Liver (tissue), 9 donors: ENCODE data around the gene ADGRA1. TPM values are rescaled to one million over a fixed set of nuclear protein-coding genes. Genes with fewer than 3 reads are reported as not detected.

Experiments used
- DNase-seq: peaks from one replicate; pipeline ENCODE4 v3.0.0-alpha.2; 2017; ENCODE audit warnings: low spot score
- H3K27ac ChIP-seq, 2 donors: one replicate each; pipeline ENCODE4 v1.7.0; 2013; ENCODE audit warnings: inconsistent platforms in 2 of 2, low read length in 2 of 2, control low read depth in 1 of 2, low read depth in 1 of 2, mild to moderate bottlenecking in 1 of 2
- H3K27me3 ChIP-seq, 4 donors: one replicate each; pipeline versions ENCODE4 v1.6.1 to v1.7.0; 2013; ENCODE audit warnings: low read length in 3 of 4, inconsistent platforms in 1 of 4, mild to moderate bottlenecking in 1 of 4, moderate library complexity in 1 of 4; ENCODE audit not compliant: control insufficient read depth in 4 of 4, insufficient read depth in 4 of 4
- H3K36me3 ChIP-seq, 4 donors: one replicate each; pipeline versions ENCODE4 v1.6.1 to v1.7.0; 2013; ENCODE audit warnings: low read length in 3 of 4, mild to moderate bottlenecking in 3 of 4, low read depth in 1 of 4, moderate library complexity in 1 of 4; ENCODE audit not compliant: control insufficient read depth in 4 of 4, insufficient read depth in 3 of 4
- H3K4me1 ChIP-seq, 4 donors: one replicate each; pipeline versions ENCODE4 v1.6.1 to v1.7.0; 2013; ENCODE audit warnings: low read length in 3 of 4, mild to moderate bottlenecking in 3 of 4, moderate library complexity in 1 of 4; ENCODE audit not compliant: control insufficient read depth in 4 of 4, insufficient read depth in 4 of 4
- H3K4me3 ChIP-seq, 3 donors: one replicate each; pipeline versions ENCODE4 v1.6.1 to v1.7.0; 2013; ENCODE audit warnings: low read length in 3 of 3, control low read depth in 1 of 3, low read depth in 1 of 3, mild to moderate bottlenecking in 1 of 3
- H3K9ac ChIP-seq, 2 donors: one replicate each; pipeline ENCODE4 v1.7.0; 2013; ENCODE audit warnings: low read length in 2 of 2, mild to moderate bottlenecking in 2 of 2, moderate library complexity in 2 of 2, control low read depth in 1 of 2, low read depth in 1 of 2
- H3K9me3 ChIP-seq, 4 donors: one replicate each; pipeline versions ENCODE4 v1.6.1 to v1.7.0; 2013; ENCODE audit warnings: low read length in 3 of 4; ENCODE audit not compliant: control insufficient read depth in 4 of 4
- ATF3 ChIP-seq: IDR thresholded peaks from 2 replicates; pipeline ENCODE4 v1.6.1; 2016; ENCODE audit warnings: antibody characterized with exemption
- CTCF ChIP-seq: fragments of 150-350 bp; IDR thresholded peaks from 2 replicates; pipeline ENCODE4 v1.5.1; 2017; ENCODE audit warnings: improper control_type of control experiment, low read depth, low read length; ENCODE audit not compliant: missing input control
- FOXA1 ChIP-seq: IDR thresholded peaks from 2 replicates; pipeline ENCODE4 v1.6.1; 2016; ENCODE audit warnings: antibody characterized with exemption
- FOXA2 ChIP-seq: IDR thresholded peaks from 2 replicates; pipeline ENCODE4 v1.6.1; 2016; ENCODE audit warnings: antibody characterized with exemption
- GABPA ChIP-seq, 2 donors: IDR thresholded peaks in 1 of 2; conservative IDR thresholded peaks in 1 of 2; 2 replicates each; pipeline ENCODE4 v1.6.1; 2016; ENCODE audit warnings: antibody characterized with exemption in 2 of 2, mild to moderate bottlenecking in 1 of 2, moderate library complexity in 1 of 2
- HNF4A ChIP-seq, 2 donors: conservative IDR thresholded peaks; 2 replicates each; pipeline ENCODE4 v1.6.1; 2016; ENCODE audit warnings: antibody characterized with exemption in 2 of 2, mild to moderate bottlenecking in 2 of 2
- HNF4G ChIP-seq: IDR thresholded peaks from 2 replicates; pipeline ENCODE4 v1.6.1; 2016; ENCODE audit warnings: antibody characterized with exemption
- JUND ChIP-seq, 2 donors: IDR thresholded peaks; 2 replicates each; pipeline ENCODE4 v1.6.1; 2016; ENCODE audit warnings: antibody characterized with exemption in 2 of 2
- RAD21 ChIP-seq, 2 donors: IDR thresholded peaks; 2 replicates each; pipeline ENCODE4 v1.6.1; 2016; ENCODE audit warnings: antibody characterized with exemption in 2 of 2, mild to moderate bottlenecking in 2 of 2
- REST ChIP-seq: IDR thresholded peaks from 2 replicates; pipeline ENCODE4 v1.6.1; 2016; ENCODE audit warnings: antibody characterized with exemption, mild to moderate bottlenecking
- RXRA ChIP-seq, 2 donors: IDR thresholded peaks; 2 replicates each; pipeline ENCODE4 v1.6.1; 2017 to 2018; ENCODE audit warnings: antibody characterized with exemption in 2 of 2, mild to moderate bottlenecking in 1 of 2
- TAF1 ChIP-seq: conservative IDR thresholded peaks from 2 replicates; pipeline ENCODE4 v1.6.1; 2016; ENCODE audit warnings: antibody characterized with exemption, mild to moderate bottlenecking
- YY1 ChIP-seq: IDR thresholded peaks from 2 replicates; pipeline ENCODE4 v1.6.1; 2016; ENCODE audit warnings: antibody characterized with exemption, mild to moderate bottlenecking
- ZBTB33 ChIP-seq: IDR thresholded peaks from 2 replicates; pipeline ENCODE4 v1.6.1; 2016; ENCODE audit warnings: antibody characterized with exemption
- WGBS: extraction: QIAGEN DNeasy Blood & Tissue Kit; methylation state at CpG from one replicate; pipeline ENCODE4 v1.1.7; 2013; 5-methylcytosine and 5-hydroxymethylcytosine counted together
- polyA plus RNA-seq, 2 donors: library from polyadenylated mRNA; stranded (reverse) in 1 of 2; unstranded in 1 of 2; fragments of 200-250 nt in 1 of 2; fragments of >200 nt in 1 of 2; fragmentation: Nextera tagmentation in 1 of 2; extraction: Ambion mirVana in 1 of 2; gene quantifications; one replicate each; pipeline versions ENCODE4 v1.2.1 to v1.2.3, GENCODE V29; 2013 to 2015
- total RNA-seq, 2 donors: library from RNA; depleted of rRNA; stranded (reverse); fragments of >200 nt; gene quantifications; one replicate each; pipeline ENCODE4 v1.2.3, GENCODE V29; 2014
- donor health status: healthy.
- donor health status: healthy.
- donor health status: healthy.
- donor health status: healthy.
- donor health status: healthy.

Gene ADGRA1
- total and polyA plus RNA-seq, 4 donors: 0.08 to 0.70 (median 0.12) TPM; not detected in 1

GRCh38 chr10:133160826-133161471, 73.2 kb downstream of the ADGRA1 start:
- no peaks in the 10 kb centered on the region for H3K27me3 ChIP-seq
- H3K9ac ChIP-seq: no peak overlapping the region
- 12% methylated on average over 29 of the region's 29 CpGs for WGBS

GRCh38 chr10:133161486-133162109, 73.9 kb downstream of the ADGRA1 start:
- Histone ChIP-seq H3K27ac (no peak overlapping the region), H3K9me3 (no peaks in the 10 kb centered on the region), H3K9ac (no peak overlapping the region), H3K27me3 (no peaks in the 10 kb centered on the region), H3K4me3 (peak overlapping the region; percentile 63 to 79 (median 68)), H3K36me3 (peaks cover 0 to 2% (median 0%) of the 10 kb centered on the region in 4 donors), H3K4me1 (peaks cover 0 to 28% (median 22%) of the 10 kb centered on the region in 4 donors)
- DNase-seq: no peak
- no peak for TF ChIP-seq RXRA (IDR thresholded peaks at IDR 0.05)
- 44% methylated on average over 33 of the region's 33 CpGs for WGBS

More at GRCh38 chr10:133160826-133161471, 73.2 kb downstream of the ADGRA1 start:
- DNase-seq: no peak
- peaks cover 0 to 28% (median 22%) of the 10 kb centered on the region in 4 donors for H3K4me1 ChIP-seq
- peak overlapping the region; percentile 63 to 79 (median 68) for H3K4me3 ChIP-seq
- TF ChIP-seq FOXA1 (no peak), GABPA (IDR thresholded peaks at IDR 0.05 in 1 of 2, conservative IDR thresholded peaks at IDR 0.05 in 1 of 2) (no peak), HNF4A (conservative IDR thresholded peaks at IDR 0.05) (no peak), ATF3 (no peak), HNF4G (no peak), TAF1 (no peak), CTCF (no peak), RXRA (IDR thresholded peaks at IDR 0.05) (no peak)
- no peaks in the 10 kb centered on the region for H3K9me3 ChIP-seq
- H3K36me3 ChIP-seq: no peaks in the 10 kb centered on the region
- H3K27ac ChIP-seq: no peak overlapping the region

- WGBS: 46% methylated on average over 22 of the region's 22 CpGs
- no peak overlapping the region for H3K9ac ChIP-seq
- H3K4me1 ChIP-seq: peaks cover 0 to 28% (median 22%) of the 10 kb centered on the region in 4 donors
- DNase-seq: no peak
- no peaks in the 10 kb centered on the region for H3K27me3 ChIP-seq
- peak overlapping the region in 2 of 3 donors; percentile 68 to 79 for H3K4me3 ChIP-seq
- peak overlapping the region; percentile 43 to 64 for H3K27ac ChIP-seq
- no peaks in the 10 kb centered on the region for H3K9me3 ChIP-seq
- peaks cover 0 to 2% (median 0%) of the 10 kb centered on the region in 4 donors for H3K36me3 ChIP-seq
- TF ChIP-seq CTCF (no peak), RAD21 (IDR thresholded peaks at IDR 0.05) (no peak), TAF1 (no peak), FOXA2 (peak; percentile 20), ZBTB33 (no peak), FOXA1 (no peak), HNF4A (conservative IDR thresholded peaks at IDR 0.05) (peak; percentile 45 to 77), REST (peak; percentile 53), YY1 (peak; percentile 69), RXRA (IDR thresholded peaks at IDR 0.05) (peak; percentile 90 to 93), JUND (IDR thresholded peaks at IDR 0.05) (peak in 1 of 2 donors; percentile 57)
Observed at GRCh38 chr10:133162178-133162909, 74.6 kb downstream of the ADGRA1 start.
